ENCODE data around the gene PPP2R5C. TPM values are rescaled to one million over a fixed set of nuclear protein-coding genes. Genes with fewer than 3 reads are reported as not detected.

Gene PPP2R5C
- total and polyA plus RNA-seq, 12 donors: 66.8 to 257 (median 222) TPM

- no peak overlapping the region for H3K4me3 ChIP-seq
- 85 to 90% methylated on average over 16 of the region's 16 CpGs for WGBS, 2 donors
- DNase-seq (no peak), ATAC-seq (no peak)
- peaks cover 2 to 15% (median 6%) of the 10 kb centered on the region in 9 donors for H3K4me1 ChIP-seq
- H3K36me3 ChIP-seq: peaks cover 0 to 9% (median 0%) of the 10 kb centered on the region in 9 donors
- intact Hi-C loops (cut with DNase I): no loop called here
- H3K27ac ChIP-seq: no peak overlapping the region
- H3K27me3 ChIP-seq: peaks cover 0 to 6% (median 0%) of the 10 kb centered on the region in 7 donors
- H3K9me3 ChIP-seq: no peaks in the 10 kb centered on the region
- TF ChIP-seq CTCF (IDR thresholded peaks at IDR 0.05): no peak
Observed at GRCh38 chr14:101933209-101933608, 171.7 kb downstream of the PPP2R5C start.

GRCh38 chr14:101934601-101935150 is 173.2 kb downstream of the PPP2R5C start:
- Histone ChIP-seq H3K27ac (no peak overlapping the region), H3K4me3 (no peak overlapping the region), H3K4me1 (peaks cover 0 to 10% (median 0%) of the 10 kb centered on the region in 9 donors), H3K36me3 (no peaks in the 10 kb centered on the region), H3K9me3 (no peaks in the 10 kb centered on the region), H3K27me3 (peaks cover 0 to 11% (median 0%) of the 10 kb centered on the region in 7 donors)
- WGBS, 2 donors: 89 to 94% methylated on average over 14 of the region's 14 CpGs
- ATAC-seq: no peak
- TF ChIP-seq CTCF (IDR thresholded peaks at IDR 0.05): no peak
- no peak for DNase-seq
- intact Hi-C loops (cut with DNase I): no loop called here

- ATAC-seq (no peak), DNase-seq (no peak)
- WGBS, 2 donors: 62 to 65% methylated on average over 13 of the region's 13 CpGs
- H3K9me3 ChIP-seq: no peaks in the 10 kb centered on the region
- H3K36me3 ChIP-seq: no peaks in the 10 kb centered on the region
- intact Hi-C loops (cut with DNase I): no loop called here
- H3K27me3 ChIP-seq: peaks cover 0 to 11% (median 0%) of the 10 kb centered on the region in 7 donors
- peaks cover 0 to 3% (median 0%) of the 10 kb centered on the region in 9 donors for H3K4me1 ChIP-seq
- no peak overlapping the region for H3K27ac ChIP-seq
- TF ChIP-seq CTCF (IDR thresholded peaks at IDR 0.05): no peak
- no peak overlapping the region for H3K4me3 ChIP-seq
Observed at GRCh38 chr14:101937926-101938767, 176.6 kb downstream of the PPP2R5C start.

GRCh38 chr14:101939646-101940170 is 178.2 kb downstream of the PPP2R5C start:
- H3K9me3 ChIP-seq: no peaks in the 10 kb centered on the region
- H3K27ac ChIP-seq: no peak overlapping the region
- TF ChIP-seq CTCF (IDR thresholded peaks at IDR 0.05): no peak
- intact Hi-C loops (cut with DNase I): loop anchor here in 1 of 10 donors (10.0 kb wide), 1 partner anchor 165 kb away; no protein-coding TSS in a partner anchor
- DNase-seq (no peak), ATAC-seq (no peak)
- H3K4me1 ChIP-seq: no peaks in the 10 kb centered on the region
- H3K27me3 ChIP-seq: peaks cover 0 to 12% (median 0%) of the 10 kb centered on the region in 7 donors
- no peak overlapping the region for H3K4me3 ChIP-seq
- H3K36me3 ChIP-seq: no peaks in the 10 kb centered on the region
- 76 to 81% methylated on average over 5 of the region's 5 CpGs for WGBS, 2 donors

All from heart right ventricle (tissue), 16 donors.